Hippocampal formation (tissue), 2 donors: ENCODE measurements around the gene CLDN11.

Source experiments
- DNase-seq, 2 donors: peaks; one replicate each; lab custom pipeline; 2025; lab: John Stamatoyannopoulos, UW

CLDN11 gene

GRCh38 chr3:170418422-170419398 lies at the start of gene CLDN11:
Gene CLDN11, plus strand, starts transcription at chr3:170418868. Its CDS starts 199 bp downstream, at chr3:170419067.
- DNase-seq, result peak; percentile 74 to 80

GRCh38 chr3:170368921-170369320 lies 49.7 kb upstream of the CLDN11 start:
- no peak for DNase-seq

GRCh38 chr3:170372190-170372879 lies 46.3 kb upstream of the CLDN11 start:
- DNase-seq, result no peak

GRCh38 chr3:170383567-170383966 lies 35.1 kb upstream of the CLDN11 start:
- DNase-seq, result no peak

- DNase-seq, result no peak
These were observed 32.2 kb upstream of the CLDN11 start for GRCh38 chr3:170386468-170386867.

- no peak for DNase-seq
These were observed 30.7 kb upstream of the CLDN11 start for GRCh38 chr3:170387950-170388349.

GRCh38 chr3:170391108-170391507 lies 27.6 kb upstream of the CLDN11 start:
- DNase-seq, result no peak

- DNase-seq, result no peak
These were observed 21.0 kb upstream of the CLDN11 start for GRCh38 chr3:170397685-170398084.

- no peak for DNase-seq
These were observed 13.6 kb upstream of the CLDN11 start for GRCh38 chr3:170405101-170405500.

- peak in 1 of 2 donors; percentile 52 for DNase-seq
These were observed 8.1 kb upstream of the CLDN11 start for GRCh38 chr3:170410428-170411029.

- no peak for DNase-seq
These were observed 5.4 kb upstream of the CLDN11 start for GRCh38 chr3:170413291-170413690.

- peak; percentile 32 to 77 for DNase-seq
These were observed 4.4 kb upstream of the CLDN11 start for GRCh38 chr3:170414202-170414663.

- DNase-seq, result no peak
These were observed 1.6 kb upstream of the CLDN11 start for GRCh38 chr3:170417090-170417489.

GRCh38 chr3:170419557-170420087 lies 954 bp downstream of the CLDN11 start:
- DNase-seq, result peak; percentile 31 to 53

- no peak for DNase-seq
These were observed 1.7 kb downstream of the CLDN11 start for GRCh38 chr3:170420307-170420821.

GRCh38 chr3:170421111-170421641 lies 2.5 kb downstream of the CLDN11 start:
- peak; percentile 66 to 73 for DNase-seq

- DNase-seq, result no peak
These were observed 3.1 kb downstream of the CLDN11 start for GRCh38 chr3:170421758-170422157.

- DNase-seq, result no peak
These were observed 4.4 kb downstream of the CLDN11 start for GRCh38 chr3:170423001-170423615.

- no peak for DNase-seq
These were observed 6.2 kb downstream of the CLDN11 start for GRCh38 chr3:170424879-170425278.

- peak; percentile 79 to 89 for DNase-seq
These were observed 7.0 kb downstream of the CLDN11 start for GRCh38 chr3:170425491-170426239.
